Heart left ventricle (tissue), 16 donors: ENCODE measurements around the gene PDGFC. TPM values are rescaled to one million over a fixed set of nuclear protein-coding genes. Genes with fewer than 3 reads are reported as not detected.
A peak's percentile ranks its signal among the peaks of the same experiment; 100 is the strongest.

Experiments
- ATAC-seq, 4 donors: fragments of 200-7000 bp; cut with Tn5 transposase; one replicate each; pipeline ENCODE4 v1.9.1; 2020 to 2022; ENCODE audit warnings: moderate library complexity in 4 of 4, mild to moderate bottlenecking in 3 of 4, moderate number of reproducible peaks in 1 of 4
- DNase-seq, 5 donors: peaks; one replicate each; pipeline ENCODE4 v3.0.0-alpha.2; 2020
- H3K27ac ChIP-seq, 12 donors: fragments of 200-600 bp; sonication (generic) in 4 of 12; one replicate each; pipeline versions ENCODE4 v1.5.0 to v1.8.0; 2016 to 2022; ENCODE audit warnings: mild to moderate bottlenecking in 2 of 12
- H3K27me3 ChIP-seq, 9 donors: fragments of 200-600 bp; sonication (generic) in 2 of 9; one replicate each; pipeline versions ENCODE4 v1.5.1 to v1.8.0; 2016 to 2022; ENCODE audit warnings: mild to moderate bottlenecking in 3 of 9
- H3K36me3 ChIP-seq, 9 donors: fragments of 200-600 bp; sonication (generic) in 2 of 9; one replicate each; pipeline versions ENCODE4 v1.5.0 to v1.8.0; 2018 to 2022; ENCODE audit warnings: mild to moderate bottlenecking in 2 of 9
- H3K4me1 ChIP-seq, 12 donors: fragments of 200-600 bp; sonication (generic) in 4 of 12; one replicate each; pipeline versions ENCODE4 v1.5.0 to v1.8.0; 2016 to 2022; ENCODE audit warnings: mild to moderate bottlenecking in 3 of 12
- H3K4me3 ChIP-seq, 12 donors: fragments of 200-600 bp; sonication (generic) in 4 of 12; one replicate each; pipeline versions ENCODE4 v1.5.0 to v1.8.0; 2017 to 2022; ENCODE audit warnings: mild to moderate bottlenecking in 9 of 12, moderate library complexity in 4 of 12
- H3K9me3 ChIP-seq, 12 donors: fragments of 200-600 bp; sonication (generic) in 4 of 12; one replicate each; pipeline versions ENCODE4 v1.5.0 to v1.8.0; 2016 to 2022; ENCODE audit warnings: mild to moderate bottlenecking in 1 of 12
- CTCF ChIP-seq, 12 donors: fragments of 200-600 bp; sonication (generic) in 4 of 12; IDR thresholded peaks; one replicate each; pipeline versions ENCODE4 v1.5.0 to v1.8.0; 2018 to 2022; ENCODE audit warnings: antibody characterized with exemption in 12 of 12, mild to moderate bottlenecking in 5 of 12
- POLR2A ChIP-seq, 2 donors: fragments of 450-650 bp; IDR thresholded peaks; one replicate each; pipeline ENCODE4 v1.6.1; 2017; ENCODE audit warnings: antibody characterized with exemption in 2 of 2, mild to moderate bottlenecking in 2 of 2, moderate library complexity in 2 of 2
- WGBS, 4 donors: extraction: QIAGEN DNeasy Blood & Tissue Kit in 2 of 4; methylation state at CpG; one replicate each; pipeline versions ENCODE4 v1.1.5 to v1.1.7; 2013 to 2018; 5-methylcytosine and 5-hydroxymethylcytosine counted together
- intact Hi-C, 10 donors: fragments of 100-400 bp; cut with DNase I; formaldehyde crosslinking; loops; one replicate each; pipeline versions ENCODE4 v1.11.1 to v1.14.2; 2022
- polyA plus RNA-seq, 2 donors: library from polyadenylated mRNA; stranded (reverse); fragments of 200-250 nt; gene quantifications; one replicate each; pipeline ENCODE4 v1.2.3, GENCODE V29; 2013
- total RNA-seq, 9 donors: library from RNA; depleted of rRNA in 2 of 9; stranded (reverse); fragments of >200 nt in 2 of 9; fragmentation: NEBNext Ultra II Directional in 3 of 9; extraction: Animal tissue kit (Norgen Biotek cat#: 25700) in 3 of 9; gene quantifications; one replicate each; pipeline versions ENCODE4 v1.1.0 to v1.2.4, GENCODE V29; 2016 to 2023
- donor health status: ischemic (EF 13 %, LVEDD 7.1; RV severe dilation, severe dysfunction).
- donor health status: healthy with polysubstance abuse.
- donor health status: DM: no; HTN: yes; CAD: no.
- donor health status: DM: no; HTN: no; CAD: no.
- donor health status: ischemic (EF 25% LVEDD 6.9; RV normal size, moderate dysfunction).
- donor health status: ischemic (EF 25% LVEDD 5.7; RV mildly dilated, moderate dysfunction).
- donor health status: healthy.
- donor health status: DM: yes; HTN: yes; CAD: no.
- donor health status: ischemic (EF 35%, LVEDD 5.7; RV mildly dilated, moderate dysfunction).
- donor health status: nonischemic (EF 11% LVEDD 7.7; RV severe dilation, severe dysfunction).
- donor health status: DM: yes; HTN: yes; CAD: no.
- donor health status: PGD.
- donor health status: ischemic (EF 29% LVEDD 5.4; RV normal size, mild dysfunction).
- donor health status: nonischemic (EF 23%, LVEDD 6.1; RV moderate dilation, normal function).

The PDGFC gene
- total and polyA plus RNA-seq, 11 donors: 2.5 to 29.6 (median 12.2) TPM

- H3K4me3 ChIP-seq: no peak overlapping the region
- ATAC-seq (no peak), DNase-seq (no peak)
- H3K4me1 ChIP-seq: peaks cover 0 to 76% (median 26%) of the 10 kb centered on the region in 12 donors
- TF ChIP-seq CTCF (IDR thresholded peaks at IDR 0.05) (no peak), POLR2A (IDR thresholded peaks at IDR 0.05) (no peak)
- H3K9me3 ChIP-seq: no peaks in the 10 kb centered on the region
- intact Hi-C loops: no loop called here
- H3K36me3 ChIP-seq: no peaks in the 10 kb centered on the region
- H3K27me3 ChIP-seq: no peaks in the 10 kb centered on the region
- 79 to 87% (median 82%) methylated on average over 3 of the region's 3 CpGs for WGBS, 4 donors
- peak overlapping the region in 2 of 12 donors; percentile 2 to 77 for H3K27ac ChIP-seq
Observed at GRCh38 chr4:156952078-156952759, 19.4 kb downstream of the PDGFC start.

GRCh38 chr4:156950948-156951347, 20.7 kb downstream of the PDGFC start:
- no peak for ATAC-seq
- H3K4me3 ChIP-seq: peak overlapping the region in 2 of 12 donors; percentile 3 to 14

GRCh38 chr4:156950090-156950489, 21.5 kb downstream of the PDGFC start:
- ATAC-seq: no peak
- Histone ChIP-seq H3K27ac (peak overlapping the region in 5 of 12 donors; percentile 11 to 75 (median 26)), H3K4me1 (peaks cover 0 to 74% (median 38%) of the 10 kb centered on the region in 12 donors), H3K27me3 (no peaks in the 10 kb centered on the region), H3K36me3 (no peaks in the 10 kb centered on the region), H3K4me3 (no peak overlapping the region), H3K9me3 (no peaks in the 10 kb centered on the region)
- intact Hi-C loops: no loop called here
- 45 to 57% (median 52%) methylated on average over 5 of the region's 5 CpGs for WGBS, 4 donors
- DNase-seq: no peak
- TF ChIP-seq POLR2A (IDR thresholded peaks at IDR 0.05) (no peak), CTCF (IDR thresholded peaks at IDR 0.05) (no peak)

More at GRCh38 chr4:156950948-156951347, 20.7 kb downstream of the PDGFC start:
- WGBS, 4 donors: 78 to 93% (median 83%) methylated on average over 3 of the region's 3 CpGs
- no peaks in the 10 kb centered on the region for H3K9me3 ChIP-seq
- TF ChIP-seq POLR2A (IDR thresholded peaks at IDR 0.05): no peak
- TF ChIP-seq CTCF (IDR thresholded peaks at IDR 0.05): no peak
- no peak for DNase-seq
- intact Hi-C loops: no loop called here
- H3K36me3 ChIP-seq: no peaks in the 10 kb centered on the region
- no peaks in the 10 kb centered on the region for H3K27me3 ChIP-seq
- peaks cover 0 to 75% (median 32%) of the 10 kb centered on the region in 12 donors for H3K4me1 ChIP-seq
- peak overlapping the region in 1 of 12 donors; percentile 2 for H3K27ac ChIP-seq

GRCh38 chr4:156949373-156949814, 22.2 kb downstream of the PDGFC start:
- WGBS, 4 donors: 25 to 53% (median 34%) methylated on average over 2 of the region's 2 CpGs
- Histone ChIP-seq H3K4me1 (peaks cover 0 to 79% (median 42%) of the 10 kb centered on the region in 12 donors), H3K4me3 (no peak overlapping the region), H3K27me3 (no peaks in the 10 kb centered on the region), H3K9me3 (no peaks in the 10 kb centered on the region), H3K27ac (peak overlapping the region in 6 of 12 donors; percentile 11 to 75 (median 23)), H3K36me3 (no peaks in the 10 kb centered on the region)
- TF ChIP-seq POLR2A (IDR thresholded peaks at IDR 0.05) (no peak), CTCF (IDR thresholded peaks at IDR 0.05) (no peak)
- intact Hi-C loops: loop anchor here in 1 of 10 donors (10.0 kb wide), 1 partner anchor 155 kb away; no protein-coding TSS in a partner anchor
- peak; percentile 28 to 61 (median 46) for ATAC-seq
- no peak for DNase-seq
